ENCODE measurements around the gene FBXO22.
"Not testable (repeated sequence)": the region's sequence is repeated elsewhere in the genome, so short reads cannot be mapped to it uniquely, and the experiment has no call there.

Gene FBXO22

DNA sequence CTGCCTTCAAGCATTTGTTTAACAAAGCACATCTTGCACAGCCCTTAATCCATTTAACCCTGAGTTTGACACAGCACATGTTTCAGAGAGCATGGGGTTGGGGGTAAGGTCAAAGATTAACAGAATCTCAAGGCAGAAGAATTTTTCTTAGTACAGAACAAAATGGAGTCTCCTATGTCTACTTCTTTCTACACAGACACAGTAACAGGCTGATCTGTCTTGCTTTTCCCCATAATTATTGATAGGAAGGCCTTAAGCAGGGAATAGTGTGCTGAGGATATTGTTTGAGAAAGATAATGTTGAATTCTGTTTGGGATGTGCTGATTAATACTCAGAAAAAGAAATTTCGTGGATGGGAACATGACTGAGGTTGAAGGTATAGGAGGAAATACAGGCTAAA is 32.1 kb upstream of the FBXO22 start:
- Histone ChIP-seq H3K27ac (ENCODE audit: low read depth, low read length) (peak overlapping the region; percentile 72), H3K4me1 (ENCODE audit: insufficient read depth, low read length) (peaks cover 54% of the 10 kb centered on the region), H3K36me3 (ENCODE audit: insufficient read depth, low read length) (peaks cover 51% of the 10 kb centered on the region)
- 88% methylated on average over 1 of the region's 1 CpG for WGBS
- H3K27me3 ChIP-seq (ENCODE audit: insufficient read depth, low read length); H3K9me3 ChIP-seq (ENCODE audit: insufficient read depth, low read depth, low read length); H3K4me3 ChIP-seq (ENCODE audit: low read length); H3K9ac ChIP-seq (ENCODE audit: low read depth, low read length): not testable (repeated sequence)

DNA sequence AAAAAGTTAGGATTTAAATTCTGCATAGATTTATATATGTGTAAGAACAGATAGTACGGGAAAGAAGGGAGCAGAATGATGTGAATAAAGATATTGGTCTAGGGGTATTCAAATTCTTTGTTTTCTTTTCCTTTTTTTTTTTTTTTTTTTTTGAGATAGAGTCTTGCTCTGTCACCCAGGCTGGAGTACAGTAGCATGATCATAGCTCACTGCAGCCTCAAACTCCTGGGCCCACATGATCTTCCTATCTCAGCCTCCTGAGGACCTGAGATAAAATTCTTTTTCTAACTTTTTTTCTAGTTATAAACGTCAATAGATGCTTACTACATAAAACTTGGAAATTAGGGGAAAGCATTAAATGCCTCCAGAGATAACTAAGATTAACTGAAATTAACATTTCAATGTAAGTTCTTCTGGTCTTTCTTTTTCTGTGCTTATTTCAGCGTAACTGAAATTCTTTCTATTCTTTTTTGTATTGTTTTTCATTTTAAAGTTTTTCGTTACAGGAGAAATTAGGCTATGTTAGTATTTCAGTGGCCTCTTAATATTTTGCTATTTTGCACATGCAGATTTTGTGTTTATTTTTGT is 31.2 kb upstream of the FBXO22 start:
- no peaks in the 10 kb centered on the region for H3K27me3 ChIP-seq (ENCODE audit: insufficient read depth, low read length)
- no peaks in the 10 kb centered on the region for H3K9me3 ChIP-seq (ENCODE audit: insufficient read depth, low read depth, low read length)
- H3K27ac ChIP-seq (ENCODE audit: low read depth, low read length) = no peak overlapping the region
- H3K4me1 ChIP-seq (ENCODE audit: insufficient read depth, low read length) = peaks cover 45% of the 10 kb centered on the region
- peaks cover 60% of the 10 kb centered on the region for H3K36me3 ChIP-seq (ENCODE audit: insufficient read depth, low read length)
- no peak overlapping the region for H3K9ac ChIP-seq (ENCODE audit: low read depth, low read length)
- WGBS = 75% methylated on average over 2 of the region's 4 CpGs
- no peak overlapping the region for H3K4me3 ChIP-seq (ENCODE audit: low read length)

DNA sequence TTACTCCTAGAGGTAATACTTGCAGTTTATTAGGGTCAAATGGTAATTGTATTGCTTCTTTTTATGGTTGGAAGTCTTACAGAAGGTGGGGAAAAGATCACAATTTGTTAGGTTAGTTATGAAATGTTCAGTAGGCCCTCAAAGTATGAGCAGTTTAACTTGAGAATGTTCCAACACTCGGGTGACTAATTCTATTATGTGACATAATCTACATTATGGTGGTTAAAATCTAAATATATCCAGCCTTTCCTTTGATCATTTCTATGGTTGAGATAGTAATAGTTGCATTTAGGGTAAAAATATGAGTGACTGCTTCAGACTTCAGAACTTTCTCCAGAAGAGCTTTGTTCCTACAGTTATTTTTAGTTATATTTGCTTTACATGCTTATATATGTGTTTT is 19.6 kb upstream of the FBXO22 start:
- H3K4me1 ChIP-seq (ENCODE audit: insufficient read depth, low read length) = no peaks in the 10 kb centered on the region
- no peak overlapping the region for H3K9ac ChIP-seq (ENCODE audit: low read depth, low read length)
- peaks cover 77% of the 10 kb centered on the region for H3K36me3 ChIP-seq (ENCODE audit: insufficient read depth, low read length)
- H3K27me3 ChIP-seq (ENCODE audit: insufficient read depth, low read length) = no peaks in the 10 kb centered on the region
- no CpG with 5 or more reads among the region's 1 CpG for WGBS
- H3K27ac ChIP-seq (ENCODE audit: low read depth, low read length) = no peak overlapping the region
- no peak overlapping the region for H3K4me3 ChIP-seq (ENCODE audit: low read length)
- no peaks in the 10 kb centered on the region for H3K9me3 ChIP-seq (ENCODE audit: insufficient read depth, low read depth, low read length)

DNA sequence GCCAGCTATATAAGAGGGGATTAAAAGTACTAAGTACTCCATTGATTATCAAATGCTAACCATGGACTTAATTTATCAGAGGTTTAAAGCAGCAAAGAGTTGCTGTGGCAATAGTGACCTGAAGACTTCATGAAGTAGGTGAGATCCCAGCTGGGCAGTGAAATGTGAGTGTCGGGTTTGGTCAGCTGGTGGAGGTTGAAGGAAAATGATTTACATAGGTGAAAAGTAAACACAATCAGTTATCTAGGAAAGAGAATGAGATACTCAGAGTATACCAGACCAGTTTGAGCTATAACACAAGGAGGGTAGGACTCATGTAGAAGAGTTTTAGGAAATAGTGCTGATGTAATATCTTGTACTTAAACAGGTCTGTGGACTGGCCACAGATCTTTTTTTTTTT is 16.5 kb upstream of the FBXO22 start:
- Histone ChIP-seq H3K36me3 (ENCODE audit: insufficient read depth, low read length) (peaks cover 76% of the 10 kb centered on the region), H3K27ac (ENCODE audit: low read depth, low read length) (no peak overlapping the region), H3K27me3 (ENCODE audit: insufficient read depth, low read length) (no peaks in the 10 kb centered on the region), H3K9me3 (ENCODE audit: insufficient read depth, low read depth, low read length) (no peaks in the 10 kb centered on the region), H3K4me3 (ENCODE audit: low read length) (no peak overlapping the region), H3K9ac (ENCODE audit: low read depth, low read length) (no peak overlapping the region), H3K4me1 (ENCODE audit: insufficient read depth, low read length) (no peaks in the 10 kb centered on the region)
- 92% methylated on average over 1 of the region's 1 CpG for WGBS

DNA sequence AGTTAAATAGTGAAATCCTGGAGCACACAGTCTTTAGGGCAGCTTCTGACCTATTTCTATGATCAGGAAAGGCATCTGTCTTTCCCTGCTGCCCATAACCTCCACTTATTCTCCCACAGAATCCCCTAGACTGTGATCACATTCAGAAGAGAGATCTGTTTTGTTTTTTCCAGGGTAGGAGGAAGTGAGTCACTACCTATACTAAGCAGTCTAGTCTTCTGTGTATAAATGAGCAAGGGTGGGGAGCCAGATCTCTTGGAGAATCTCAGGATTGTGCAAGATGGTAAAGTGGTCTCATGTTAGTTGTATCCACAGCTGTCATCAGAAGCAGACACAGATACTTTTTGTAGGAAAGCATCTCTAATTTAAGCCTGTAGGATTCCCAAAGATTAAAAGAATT is 11.8 kb upstream of the FBXO22 start:
- no peak overlapping the region for H3K9ac ChIP-seq (ENCODE audit: low read depth, low read length)

DNA sequence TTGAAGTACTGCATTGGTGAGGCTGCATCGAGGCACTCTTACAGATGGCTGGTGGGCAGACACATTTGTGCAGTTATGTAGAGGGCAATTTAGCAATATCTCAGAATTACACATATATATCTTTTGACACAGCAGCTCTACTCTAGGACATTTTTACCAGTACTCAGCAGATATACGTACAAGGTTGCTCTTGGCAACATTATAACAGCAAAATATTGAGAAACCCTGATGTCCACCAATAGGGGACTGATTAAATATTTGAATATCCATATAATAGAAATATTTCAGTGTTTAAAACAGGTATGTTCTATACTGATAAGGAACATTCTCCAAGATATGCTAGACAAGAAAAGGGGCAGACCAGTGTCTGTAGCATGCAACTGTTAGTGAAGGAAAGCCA is 7.9 kb upstream of the FBXO22 start:
- no peak overlapping the region for H3K4me3 ChIP-seq (ENCODE audit: low read length)
- H3K36me3 ChIP-seq (ENCODE audit: insufficient read depth, low read length) = peaks cover 82% of the 10 kb centered on the region
- no peaks in the 10 kb centered on the region for H3K27me3 ChIP-seq (ENCODE audit: insufficient read depth, low read length)
- no peak overlapping the region for H3K27ac ChIP-seq (ENCODE audit: low read depth, low read length)
- no peaks in the 10 kb centered on the region for H3K9me3 ChIP-seq (ENCODE audit: insufficient read depth, low read depth, low read length)
- H3K4me1 ChIP-seq (ENCODE audit: insufficient read depth, low read length) = no peaks in the 10 kb centered on the region
- 100% methylated on average over 2 of the region's 2 CpGs for WGBS
- H3K9ac ChIP-seq (ENCODE audit: low read depth, low read length) = no peak overlapping the region

More for the DNA sequence above, 11.8 kb upstream of the FBXO22 start:
- Histone ChIP-seq H3K27ac (ENCODE audit: low read depth, low read length) (no peak overlapping the region), H3K4me3 (ENCODE audit: low read length) (no peak overlapping the region), H3K36me3 (ENCODE audit: insufficient read depth, low read length) (peaks cover 85% of the 10 kb centered on the region), H3K9me3 (ENCODE audit: insufficient read depth, low read depth, low read length) (no peaks in the 10 kb centered on the region), H3K4me1 (ENCODE audit: insufficient read depth, low read length) (no peaks in the 10 kb centered on the region), H3K27me3 (ENCODE audit: insufficient read depth, low read length) (no peaks in the 10 kb centered on the region)

DNA sequence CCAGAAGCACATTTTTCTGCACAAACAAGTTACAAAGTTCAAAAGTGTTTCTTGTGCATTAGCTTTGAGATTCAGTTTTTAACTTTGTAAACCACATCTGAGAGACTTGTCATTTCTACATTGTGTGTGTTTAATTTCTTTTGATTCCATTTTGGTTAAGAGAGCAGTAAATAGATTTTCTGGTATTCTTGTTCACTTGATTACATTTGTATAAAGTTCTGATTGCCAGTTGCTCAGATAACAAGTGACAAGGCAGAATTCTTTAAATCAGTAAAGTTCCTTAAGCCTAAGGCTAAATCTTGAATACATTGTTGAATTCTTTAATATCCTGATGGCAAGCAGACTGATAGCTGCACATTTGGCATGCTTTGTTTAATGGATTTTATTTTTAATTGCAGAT is 3.1 kb upstream of the FBXO22 start:
- no peaks in the 10 kb centered on the region for H3K27me3 ChIP-seq (ENCODE audit: insufficient read depth, low read length)
- no peak overlapping the region for H3K4me3 ChIP-seq (ENCODE audit: low read length)
- peaks cover 17% of the 10 kb centered on the region for H3K4me1 ChIP-seq (ENCODE audit: insufficient read depth, low read length)
- no peak overlapping the region for H3K9ac ChIP-seq (ENCODE audit: low read depth, low read length)
- H3K27ac ChIP-seq (ENCODE audit: low read depth, low read length) = no peak overlapping the region
- H3K9me3 ChIP-seq (ENCODE audit: insufficient read depth, low read depth, low read length) = no peaks in the 10 kb centered on the region
- H3K36me3 ChIP-seq (ENCODE audit: insufficient read depth, low read length) = peaks cover 51% of the 10 kb centered on the region

DNA sequence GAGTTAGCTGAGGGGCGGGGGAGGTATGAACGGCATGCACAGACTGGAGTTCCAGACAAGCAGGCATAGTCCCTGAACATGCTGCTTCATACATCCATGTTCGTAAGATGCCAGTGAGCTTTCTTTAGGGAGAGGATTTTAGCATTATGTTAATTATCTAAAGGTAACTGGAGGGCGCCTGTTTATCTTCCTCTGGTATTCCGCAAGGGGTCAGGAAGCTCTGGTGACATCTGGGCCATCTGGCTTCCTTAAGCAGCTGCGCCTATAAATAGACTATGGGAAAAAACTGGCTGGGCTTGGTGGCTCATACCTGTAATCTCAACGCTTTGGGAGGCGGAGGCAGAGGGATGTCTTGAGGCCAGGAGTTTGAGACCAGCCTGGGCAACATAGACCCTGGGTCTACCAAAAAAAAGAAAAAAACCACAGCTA is 1.5 kb upstream of the FBXO22 start:
- Histone ChIP-seq H3K4me1 (ENCODE audit: insufficient read depth, low read length) (peaks cover 17% of the 10 kb centered on the region), H3K36me3 (ENCODE audit: insufficient read depth, low read length) (peaks cover 55% of the 10 kb centered on the region), H3K9ac (ENCODE audit: low read depth, low read length) (no peak overlapping the region), H3K4me3 (ENCODE audit: low read length) (0 out of 2 replicates have a peak overlapping the region, but pooled peaks have one; percentile 18), H3K9me3 (ENCODE audit: insufficient read depth, low read depth, low read length) (no peaks in the 10 kb centered on the region), H3K27ac (ENCODE audit: low read depth, low read length) (peak overlapping the region; percentile 9; the same call in 1 of the 2 replicates), H3K27me3 (ENCODE audit: insufficient read depth, low read length) (no peaks in the 10 kb centered on the region)
- WGBS = 60% methylated on average over 8 of the region's 8 CpGs

DNA sequence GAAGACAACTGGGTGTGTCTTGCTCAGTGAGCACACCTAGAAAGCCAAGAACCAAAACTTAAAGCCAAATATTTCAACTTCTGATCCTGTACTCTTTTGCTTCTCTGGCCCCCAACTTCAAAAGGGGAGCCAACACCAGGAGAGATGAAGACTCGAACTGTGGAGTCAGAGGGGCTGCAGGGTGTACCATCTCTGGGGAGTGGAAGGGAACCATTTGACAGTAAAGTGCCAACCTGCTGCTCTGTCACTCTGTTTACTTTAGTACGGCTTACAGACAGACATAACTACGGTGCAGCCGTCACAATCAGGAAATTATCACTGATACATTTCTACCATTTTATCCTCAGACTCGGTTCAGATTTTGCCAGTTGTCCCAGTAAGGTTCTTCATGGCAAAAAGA is 1.6 kb downstream of the FBXO22 start:
- H3K27ac ChIP-seq (ENCODE audit: low read depth, low read length) = no peak overlapping the region
- H3K4me1 ChIP-seq (ENCODE audit: insufficient read depth, low read length) = peaks cover 17% of the 10 kb centered on the region
- H3K36me3 ChIP-seq (ENCODE audit: insufficient read depth, low read length) = peaks cover 57% of the 10 kb centered on the region
- no peaks in the 10 kb centered on the region for H3K27me3 ChIP-seq (ENCODE audit: insufficient read depth, low read length)
- WGBS = 97% methylated on average over 5 of the region's 5 CpGs
- H3K9ac ChIP-seq (ENCODE audit: low read depth, low read length) = no peak overlapping the region
- no peaks in the 10 kb centered on the region for H3K9me3 ChIP-seq (ENCODE audit: insufficient read depth, low read depth, low read length)
- H3K4me3 ChIP-seq (ENCODE audit: low read length) = no peak overlapping the region

DNA sequence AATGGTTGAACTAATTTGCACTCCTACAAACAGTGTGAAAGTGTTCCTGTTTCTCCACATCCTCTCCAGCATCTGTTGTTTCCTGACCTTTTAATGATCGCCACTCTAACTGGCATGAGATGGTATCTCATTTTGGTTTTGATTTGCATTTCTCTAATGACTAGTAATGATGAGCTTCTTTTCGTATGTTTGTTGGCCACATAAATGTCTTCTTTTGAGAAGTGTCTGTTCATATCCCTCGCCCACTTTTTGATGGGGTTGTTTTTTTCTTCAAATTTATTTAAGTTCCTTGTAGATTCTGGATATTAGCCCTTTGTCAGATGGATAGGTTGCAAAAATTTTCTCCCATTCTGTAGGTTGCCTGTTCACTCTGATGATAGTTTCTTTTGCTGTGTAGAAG is 6.7 kb downstream of the FBXO22 start:
- not testable (repeated sequence) for H3K27me3 ChIP-seq (ENCODE audit: insufficient read depth, low read length); H3K4me3 ChIP-seq (ENCODE audit: low read length); H3K4me1 ChIP-seq (ENCODE audit: insufficient read depth, low read length); H3K9ac ChIP-seq (ENCODE audit: low read depth, low read length); H3K27ac ChIP-seq (ENCODE audit: low read depth, low read length); H3K9me3 ChIP-seq (ENCODE audit: insufficient read depth, low read depth, low read length)
- WGBS = 94% methylated on average over 3 of the region's 3 CpGs
- peaks cover 72% of the 10 kb centered on the region for H3K36me3 ChIP-seq (ENCODE audit: insufficient read depth, low read length)

DNA sequence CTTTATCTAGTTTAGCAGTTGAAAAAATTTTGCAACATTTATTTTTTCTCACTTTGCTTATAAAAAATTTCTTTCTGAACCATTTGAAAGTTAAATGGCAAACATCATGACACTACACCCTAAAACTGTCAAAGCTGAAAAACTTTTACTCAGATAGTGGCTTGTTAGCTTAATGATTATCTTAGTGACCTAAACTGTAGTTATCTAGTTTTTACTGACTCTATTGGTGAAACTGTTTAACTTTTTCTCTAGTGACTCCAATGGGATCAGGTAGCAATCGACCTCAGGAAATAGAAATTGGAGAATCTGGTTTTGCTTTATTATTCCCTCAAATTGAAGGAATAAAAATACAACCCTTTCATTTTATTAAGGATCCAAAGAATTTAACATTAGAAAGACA is 13.3 kb downstream of the FBXO22 start:
- Histone ChIP-seq H3K27ac (ENCODE audit: low read depth, low read length) (no peak overlapping the region), H3K27me3 (ENCODE audit: insufficient read depth, low read length) (no peaks in the 10 kb centered on the region), H3K9ac (ENCODE audit: low read depth, low read length) (no peak overlapping the region), H3K4me3 (ENCODE audit: low read length) (no peak overlapping the region), H3K4me1 (ENCODE audit: insufficient read depth, low read length) (no peaks in the 10 kb centered on the region), H3K36me3 (ENCODE audit: insufficient read depth, low read length) (peaks cover 72% of the 10 kb centered on the region), H3K9me3 (ENCODE audit: insufficient read depth, low read depth, low read length) (no peaks in the 10 kb centered on the region)
- WGBS = 100% methylated on average over 1 of the region's 1 CpG

DNA sequence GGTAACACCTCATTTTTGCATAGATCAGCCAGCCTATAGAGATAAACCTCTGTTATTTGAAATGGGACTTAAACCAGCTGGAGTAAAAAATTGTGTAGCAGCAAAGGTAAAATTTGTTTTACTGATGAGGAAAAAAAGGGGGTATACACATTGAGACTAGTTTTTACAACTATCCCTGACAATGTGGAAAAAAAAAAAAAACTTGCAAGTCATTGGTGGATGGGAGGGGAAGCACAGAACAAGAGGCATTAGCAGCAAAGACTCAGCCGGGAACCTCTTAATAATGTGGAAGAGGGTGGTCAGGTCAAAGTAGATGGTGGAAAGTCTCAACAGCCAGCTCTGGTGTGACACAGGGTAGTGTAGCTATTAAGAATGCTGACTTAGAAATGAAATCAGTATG is 14.5 kb downstream of the FBXO22 start:
- H3K36me3 ChIP-seq (ENCODE audit: insufficient read depth, low read length) = peaks cover 73% of the 10 kb centered on the region

More for the DNA sequence above, 14.5 kb downstream of the FBXO22 start:
- Histone ChIP-seq H3K4me3 (ENCODE audit: low read length) (no peak overlapping the region), H3K9me3 (ENCODE audit: insufficient read depth, low read depth, low read length) (no peaks in the 10 kb centered on the region), H3K27ac (ENCODE audit: low read depth, low read length) (no peak overlapping the region), H3K4me1 (ENCODE audit: insufficient read depth, low read length) (no peaks in the 10 kb centered on the region), H3K27me3 (ENCODE audit: insufficient read depth, low read length) (no peaks in the 10 kb centered on the region), H3K9ac (ENCODE audit: low read depth, low read length) (no peak overlapping the region)
- 85% methylated on average over 1 of the region's 1 CpG for WGBS

Measured in HUES64 (cell line).